CD4-positive, alpha-beta T cell treated with Interleukin-1 beta for 1 hour (primary cell): ENCODE results near the gene INPP4A.

Source experiments
- DNase-seq, 2 donors: peaks; one replicate each; pipeline ENCODE4 v3.0.0-alpha.2; 2020 to 2022

Gene INPP4A

DNA sequence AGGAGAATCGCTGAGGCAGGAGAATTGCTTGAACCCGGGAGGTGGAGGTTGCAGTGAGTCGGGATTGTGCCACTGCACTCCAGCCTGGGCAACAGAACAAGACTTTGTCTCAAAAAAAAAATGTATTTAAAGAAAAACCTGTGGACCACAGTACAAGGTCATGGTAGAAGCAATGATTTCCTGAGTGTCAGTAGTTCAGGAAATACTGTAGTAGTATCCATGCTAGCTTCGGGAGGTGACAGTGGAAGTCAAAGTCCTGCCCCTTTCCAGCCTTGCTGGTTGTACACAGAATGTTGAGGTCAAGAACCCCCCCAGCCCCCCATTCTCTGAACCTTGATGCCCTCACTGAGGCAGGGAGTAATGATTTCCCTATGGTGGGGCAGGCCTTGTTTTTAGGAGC lies 56.6 kb downstream of the INPP4A start:
- no peak for DNase-seq

GRCh38 chr2:98501876-98502275 lies 57.2 kb downstream of the INPP4A start:
- no peak for DNase-seq

DNA sequence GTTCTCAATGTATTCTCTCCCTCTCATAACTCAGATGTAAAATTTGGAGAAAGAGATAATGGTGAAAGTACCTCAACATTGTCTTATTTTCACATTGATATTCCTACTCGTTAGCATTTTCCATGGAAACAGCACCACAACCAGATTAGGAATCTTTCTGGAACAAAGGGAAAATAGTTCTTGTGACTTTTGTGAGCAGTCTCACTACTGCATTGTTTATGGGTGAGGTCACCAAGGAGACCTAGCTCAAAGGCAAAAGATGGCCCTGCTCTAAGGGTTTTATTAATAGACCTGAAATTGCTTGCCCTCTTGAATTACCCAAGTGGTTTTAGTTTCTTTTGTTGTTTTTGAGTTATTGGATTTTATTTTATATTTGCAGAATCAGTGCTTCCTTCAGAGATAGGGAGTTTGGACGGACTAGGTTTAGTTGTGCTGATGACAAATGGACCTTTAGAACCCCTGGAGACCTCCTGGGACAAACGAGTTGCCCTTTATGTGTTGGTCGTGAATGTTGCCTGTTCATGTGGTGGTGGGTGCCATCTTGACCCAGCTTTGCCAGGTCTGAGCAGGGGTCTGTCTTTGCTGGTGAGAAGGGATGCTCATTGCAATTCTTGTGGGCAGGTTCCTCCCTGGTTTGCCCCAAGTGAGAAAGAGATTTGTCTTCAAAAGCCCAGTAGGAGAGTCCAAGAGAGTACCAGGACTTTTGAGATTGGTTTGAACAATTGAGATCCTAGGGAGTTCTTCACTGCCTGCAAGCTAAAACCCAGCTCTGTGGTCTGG lies 58.1 kb downstream of the INPP4A start:
- no peak for DNase-seq

DNA sequence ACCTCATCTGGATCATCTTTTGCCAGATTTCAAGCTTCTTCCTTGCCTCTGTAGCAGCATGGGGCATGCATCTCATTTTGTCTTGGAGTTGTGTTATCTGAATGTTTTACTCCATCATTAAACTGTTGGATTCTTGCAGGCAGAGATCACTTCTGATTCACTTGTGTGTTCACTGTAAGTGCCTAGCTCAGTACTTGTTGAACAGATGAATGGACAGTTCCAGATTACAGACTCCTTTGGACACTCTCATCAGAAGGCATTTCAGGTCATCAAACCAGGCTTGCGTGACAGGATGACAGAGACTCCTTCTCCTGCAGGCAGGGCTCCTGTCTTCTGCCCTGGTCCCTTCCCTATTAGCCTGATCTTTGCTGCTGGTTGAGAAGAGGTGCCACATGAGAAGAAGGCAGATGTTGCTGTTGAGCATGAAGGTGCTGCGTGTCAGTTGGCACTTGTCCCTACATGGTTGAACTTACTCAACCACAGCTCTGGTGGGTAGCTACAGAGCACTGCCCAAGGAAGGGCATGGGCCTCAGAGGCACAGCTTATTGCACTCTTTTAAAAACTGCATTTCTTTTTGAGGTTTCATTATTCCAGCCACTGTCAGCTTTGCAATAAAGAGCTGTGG lies 58.9 kb downstream of the INPP4A start:
- DNase-seq: no peak

DNA sequence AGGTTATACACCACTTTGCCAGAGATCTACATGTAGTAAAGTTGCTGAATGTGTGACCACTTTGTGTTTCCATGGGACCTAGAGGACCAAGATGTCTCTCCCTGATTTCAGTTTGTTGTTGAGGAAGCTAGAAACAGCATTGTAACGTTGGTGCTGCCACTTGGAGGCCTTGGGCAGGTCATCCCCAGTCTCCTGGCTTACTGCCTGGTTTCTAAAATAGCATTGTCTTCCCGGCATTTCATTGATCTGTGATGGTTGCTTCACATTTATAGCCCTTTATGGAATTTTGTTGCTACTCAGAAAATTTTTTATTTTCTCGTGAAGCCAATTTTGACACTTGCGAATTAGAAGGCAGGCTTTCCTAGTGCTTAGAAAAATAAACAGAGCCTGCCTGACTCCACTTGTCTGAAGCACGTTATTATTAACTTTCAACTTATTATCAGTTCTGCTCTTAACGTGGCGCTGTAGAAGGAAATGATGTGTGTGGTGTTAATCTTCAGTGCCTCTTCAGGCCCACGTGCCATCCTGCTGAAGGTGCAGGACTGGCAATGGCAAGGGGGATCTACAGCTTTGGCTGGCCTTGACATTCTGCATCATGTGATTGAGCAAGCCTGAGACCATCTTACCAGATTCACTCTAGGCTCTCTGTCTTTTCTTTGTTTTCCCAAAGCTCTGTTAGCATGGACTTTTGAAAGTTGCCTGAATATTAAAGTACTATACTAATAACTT lies 59.9 kb downstream of the INPP4A start:
- DNase-seq: no peak

GRCh38 chr2:98505311-98505808 lies 60.7 kb downstream of the INPP4A start:
- DNase-seq: peak; percentile 25 to 71

- no peak for DNase-seq
These were observed 61.5 kb downstream of the INPP4A start for GRCh38 chr2:98505971-98506664.

DNA sequence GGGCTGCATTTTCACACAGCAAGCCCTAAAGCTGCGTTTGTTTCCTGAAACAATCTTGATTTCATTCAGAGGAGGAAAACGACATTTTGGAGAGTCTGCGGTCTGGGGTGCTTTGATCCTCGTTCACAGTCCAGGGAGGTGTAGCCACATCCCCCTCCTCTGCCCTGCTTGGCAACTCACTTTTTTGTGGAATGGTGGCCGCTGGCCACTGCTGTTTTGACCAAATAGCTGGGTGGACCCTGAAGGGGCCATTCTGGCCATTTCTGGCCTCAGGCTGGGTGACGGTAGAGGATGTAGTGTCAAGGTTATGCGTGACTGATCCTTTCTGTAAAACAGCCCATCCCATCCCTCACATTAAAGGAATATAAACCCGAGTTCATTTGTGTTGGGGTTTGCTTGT lies 62.2 kb downstream of the INPP4A start:
- DNase-seq: no peak

DNA sequence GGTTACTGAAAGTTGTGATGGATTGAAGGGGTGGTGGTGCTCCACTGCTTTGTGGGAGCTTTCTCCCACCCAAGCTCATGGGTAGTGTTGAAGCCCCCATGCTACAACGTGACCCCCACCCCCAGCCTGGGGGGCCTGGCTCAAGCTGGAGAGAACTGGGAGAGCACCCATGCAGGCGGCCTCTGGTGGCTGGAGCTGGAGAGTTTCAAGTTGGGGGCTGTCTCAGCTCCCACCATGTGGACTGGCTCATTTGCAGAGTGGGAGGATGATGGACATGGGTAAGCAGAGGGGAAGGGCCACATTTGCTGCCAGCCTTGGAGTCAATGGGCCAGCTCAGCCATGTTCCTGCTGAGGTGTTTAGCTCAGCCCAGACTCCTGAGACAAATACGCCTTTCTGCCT lies 62.8 kb downstream of the INPP4A start:
- DNase-seq: no peak

DNA sequence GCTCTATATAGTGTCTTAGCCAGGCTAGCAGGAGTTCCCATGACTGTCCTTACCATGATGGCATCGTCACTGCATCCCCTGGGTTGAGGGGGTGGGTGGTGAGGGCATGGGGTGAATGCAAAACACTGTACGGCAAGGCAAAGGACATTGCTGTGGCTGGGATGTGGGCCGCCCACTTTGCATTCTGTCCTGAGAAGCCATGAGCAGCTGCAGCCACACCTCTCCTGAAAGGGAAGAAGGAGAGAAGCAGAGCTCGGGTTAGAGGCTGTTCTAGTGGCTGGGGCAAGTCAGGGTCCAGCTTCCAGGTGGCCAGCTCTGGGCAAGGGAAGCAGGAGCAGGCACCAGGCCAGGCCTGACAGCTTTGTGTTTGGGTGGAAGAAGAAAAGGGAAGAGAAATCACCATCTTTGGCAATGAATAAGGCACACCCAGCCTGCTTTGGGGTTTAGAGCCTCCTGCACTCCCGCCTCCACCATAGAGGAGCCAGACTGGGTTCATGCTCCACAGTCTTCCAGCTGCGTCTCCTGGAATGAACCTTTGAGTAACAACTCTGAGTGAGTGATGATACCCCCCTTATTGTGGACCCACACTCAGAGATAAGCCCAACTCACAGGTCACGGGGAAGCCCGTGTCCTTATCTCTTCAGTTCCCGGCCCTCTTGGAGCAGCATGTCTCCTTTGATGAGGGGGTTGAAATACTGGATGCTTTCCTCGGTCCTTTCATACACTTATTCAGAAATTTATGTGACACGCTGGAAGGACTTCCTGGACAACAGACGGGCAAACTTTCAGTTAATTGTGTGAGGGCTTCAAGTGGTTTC lies 63.4 kb downstream of the INPP4A start:
- DNase-seq: peak in 1 of 2 donors; percentile 25

GRCh38 chr2:98508709-98509066 lies 64.0 kb downstream of the INPP4A start:
- peak; percentile 41 to 77 for DNase-seq

DNA sequence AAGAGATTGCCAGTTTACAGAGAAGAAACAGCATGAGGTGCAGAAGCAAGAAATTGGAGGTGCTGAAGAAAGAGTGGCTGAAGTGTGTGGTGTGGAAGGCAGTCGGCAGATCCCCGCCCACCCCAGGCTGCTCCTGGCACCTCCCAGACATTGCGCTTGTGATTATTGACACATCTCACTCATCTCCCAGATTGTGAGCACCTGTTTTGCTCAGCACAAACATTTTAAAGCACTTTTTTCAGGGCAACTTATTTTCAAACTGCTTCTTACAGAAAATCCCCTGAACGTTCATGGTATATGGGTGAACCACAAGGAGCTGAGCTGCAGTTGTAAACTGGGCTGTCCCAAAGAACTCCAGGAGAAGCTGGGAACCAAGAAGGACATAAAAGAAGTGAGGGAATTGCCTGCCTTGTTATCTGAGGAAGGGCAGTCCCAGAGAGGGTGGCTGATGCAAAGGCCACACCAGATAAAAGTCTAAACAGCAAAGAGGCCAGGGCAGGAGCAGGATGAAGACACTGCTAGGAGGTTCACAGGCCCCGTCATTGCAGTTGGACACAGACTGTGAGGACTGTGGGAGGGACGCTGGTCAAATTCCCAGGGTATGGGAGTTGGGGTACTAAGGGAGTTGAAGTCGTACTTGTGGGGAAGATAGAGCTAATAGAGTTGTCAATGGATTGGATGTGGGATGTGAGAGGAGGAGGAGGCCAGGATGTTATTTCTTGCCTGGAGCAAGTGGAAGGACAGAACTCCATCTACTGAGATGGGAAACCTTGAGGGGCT lies 65.1 kb downstream of the INPP4A start:
- DNase-seq: no peak

DNA sequence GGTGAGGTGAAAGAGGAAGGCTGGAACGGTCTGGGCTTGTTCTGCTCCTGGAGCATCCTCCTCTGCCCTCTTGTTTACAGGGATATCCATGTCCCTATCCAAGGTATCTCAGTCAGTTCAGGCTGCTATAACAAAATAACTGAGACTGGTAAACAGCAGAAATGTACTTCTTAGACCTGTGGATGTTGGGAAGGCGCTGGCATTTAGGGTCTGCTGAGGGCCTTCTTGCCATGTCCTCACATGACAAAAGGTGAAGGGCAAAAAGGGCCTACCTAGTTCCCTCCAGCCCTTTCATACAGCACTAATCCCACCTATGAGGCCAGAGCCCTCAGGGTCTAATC lies 65.6 kb downstream of the INPP4A start:
- no peak for DNase-seq

- DNase-seq: no peak
These were observed 67.3 kb downstream of the INPP4A start for GRCh38 chr2:98511981-98512380.

DNA sequence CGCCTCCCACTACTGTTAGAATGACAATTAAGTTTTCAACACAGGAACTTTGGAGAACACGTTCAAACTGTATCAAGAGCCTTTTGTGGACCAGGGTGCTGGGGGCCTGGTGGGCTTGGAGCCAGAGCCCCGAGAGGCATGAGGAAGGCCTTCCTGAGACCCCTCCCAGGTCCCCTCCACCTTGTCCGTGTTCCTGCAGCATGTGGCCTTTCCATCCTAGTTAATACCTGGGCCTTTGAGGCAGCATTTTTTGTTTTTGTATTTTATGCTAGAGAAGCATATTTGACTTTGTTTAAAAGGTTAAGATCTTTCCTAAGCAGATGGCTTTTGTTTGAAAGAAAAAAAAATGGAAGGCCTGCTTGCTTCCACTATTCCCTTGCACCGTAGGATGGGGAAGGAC lies 68.0 kb downstream of the INPP4A start:
- DNase-seq: no peak

DNA sequence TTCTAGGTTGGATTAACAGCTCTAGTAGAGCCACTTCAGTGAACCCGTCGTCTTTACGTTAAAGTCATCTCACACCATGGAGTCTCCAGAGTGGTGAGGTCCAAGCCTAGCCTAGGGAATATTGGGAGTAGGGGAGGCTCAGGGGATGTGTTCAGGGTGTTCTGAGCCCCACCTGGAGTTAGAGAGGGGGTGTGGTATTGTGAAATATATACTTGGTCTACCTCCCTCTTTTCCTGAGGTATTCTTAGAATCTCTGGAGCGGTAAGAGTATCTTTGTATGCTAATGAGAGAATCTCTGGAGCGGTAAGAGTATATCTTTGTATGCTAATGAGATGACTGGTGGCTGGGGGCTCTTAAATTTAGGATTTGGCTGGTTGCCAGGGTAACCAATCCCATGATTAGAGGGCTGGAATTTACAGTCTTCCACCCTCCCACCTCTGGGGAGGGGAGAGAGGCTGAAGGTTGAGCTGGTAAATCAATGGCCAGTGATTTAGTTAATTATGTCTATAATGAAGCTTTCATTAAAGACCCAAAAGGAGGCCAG lies 69.5 kb downstream of the INPP4A start:
- DNase-seq: no peak

GRCh38 chr2:98514879-98515249 lies 70.2 kb downstream of the INPP4A start:
- no peak for DNase-seq

GRCh38 chr2:98515250-98515991 lies 70.8 kb downstream of the INPP4A start:
- peak in 1 of 2 donors; percentile 12 for DNase-seq

GRCh38 chr2:98516571-98516970 lies 71.9 kb downstream of the INPP4A start:
- DNase-seq: no peak

GRCh38 chr2:98517636-98518035 lies 73.0 kb downstream of the INPP4A start:
- DNase-seq: no peak

DNA sequence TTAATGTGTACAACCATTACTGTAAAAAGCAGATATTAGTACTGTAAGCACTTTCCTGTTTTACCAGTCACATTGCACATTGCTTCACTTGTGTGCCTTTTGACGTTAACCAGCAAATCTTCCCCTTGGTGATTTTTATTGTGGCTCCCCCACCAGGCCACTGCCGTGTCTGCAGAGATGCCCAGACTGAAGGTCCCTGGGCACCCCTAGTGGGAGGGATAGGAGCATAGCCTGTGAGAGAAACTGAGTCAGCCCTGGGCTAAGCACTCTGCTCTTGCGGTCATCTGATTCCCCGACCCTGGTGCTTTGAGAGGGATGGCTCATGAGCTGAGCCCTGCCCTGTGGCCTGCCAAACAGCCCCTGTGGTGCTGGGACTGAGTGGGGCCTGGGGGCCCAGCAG lies 73.4 kb downstream of the INPP4A start:
- DNase-seq: peak; percentile 63 to 67
